Neuron (in vitro differentiated cells): ENCODE results near the gene CCDC167.

Source experiments
- H2AFZ ChIP-seq: one replicate; pipeline ENCODE4 v1.6.1; 2013; ENCODE audit warnings: low read depth, mild to moderate bottlenecking, inconsistent platforms, low read length, moderate library complexity
- H3K27me3 ChIP-seq: one replicate; pipeline ENCODE4 v1.6.1; 2013; ENCODE audit warnings: low read length; ENCODE audit not compliant: insufficient read depth
- H3K36me3 ChIP-seq: one replicate; pipeline ENCODE4 v1.6.1; 2013; ENCODE audit warnings: low read length; ENCODE audit not compliant: insufficient read depth
- H3K4me1 ChIP-seq: one replicate; pipeline ENCODE4 v1.6.1; 2013; ENCODE audit warnings: low read length; ENCODE audit not compliant: insufficient read depth
- H3K4me3 ChIP-seq: 2 replicates; pipeline ENCODE4 v1.5.1; 2013; ENCODE audit warnings: mild to moderate bottlenecking, low read length, moderate library complexity
- H3K9me3 ChIP-seq: one replicate; pipeline ENCODE4 v1.6.1; 2013; ENCODE audit warnings: low read length

The CCDC167 gene

DNA sequence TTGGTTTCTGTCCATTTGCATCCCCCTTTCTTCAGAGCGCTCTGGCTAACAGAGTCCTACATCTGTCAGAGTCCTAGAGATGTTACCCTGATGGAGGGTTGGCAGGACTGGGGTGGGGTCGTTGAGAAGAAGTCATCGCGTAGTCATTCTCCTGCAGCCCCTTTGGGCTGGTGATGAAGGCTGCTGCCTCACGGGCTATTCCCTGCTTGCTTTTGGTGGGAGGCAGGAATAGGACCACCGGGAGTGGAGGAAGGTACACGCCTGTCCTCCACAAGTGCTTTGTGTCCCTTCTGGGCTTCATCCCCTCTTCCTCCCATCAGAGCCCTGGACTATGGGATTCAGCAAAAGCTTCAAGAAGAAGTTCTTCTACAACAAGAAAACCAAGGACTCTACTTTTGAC, 20.9 kb downstream of the CCDC167 start:
- H3K4me3 ChIP-seq: no peak overlapping the region
- H2AFZ ChIP-seq: no peak overlapping the region
- H3K4me1 ChIP-seq: peaks cover 24% of the 10 kb centered on the region
- peaks cover 80% of the 10 kb centered on the region for H3K36me3 ChIP-seq
- no peaks in the 10 kb centered on the region for H3K9me3 ChIP-seq
- H3K27me3 ChIP-seq: no peaks in the 10 kb centered on the region

DNA sequence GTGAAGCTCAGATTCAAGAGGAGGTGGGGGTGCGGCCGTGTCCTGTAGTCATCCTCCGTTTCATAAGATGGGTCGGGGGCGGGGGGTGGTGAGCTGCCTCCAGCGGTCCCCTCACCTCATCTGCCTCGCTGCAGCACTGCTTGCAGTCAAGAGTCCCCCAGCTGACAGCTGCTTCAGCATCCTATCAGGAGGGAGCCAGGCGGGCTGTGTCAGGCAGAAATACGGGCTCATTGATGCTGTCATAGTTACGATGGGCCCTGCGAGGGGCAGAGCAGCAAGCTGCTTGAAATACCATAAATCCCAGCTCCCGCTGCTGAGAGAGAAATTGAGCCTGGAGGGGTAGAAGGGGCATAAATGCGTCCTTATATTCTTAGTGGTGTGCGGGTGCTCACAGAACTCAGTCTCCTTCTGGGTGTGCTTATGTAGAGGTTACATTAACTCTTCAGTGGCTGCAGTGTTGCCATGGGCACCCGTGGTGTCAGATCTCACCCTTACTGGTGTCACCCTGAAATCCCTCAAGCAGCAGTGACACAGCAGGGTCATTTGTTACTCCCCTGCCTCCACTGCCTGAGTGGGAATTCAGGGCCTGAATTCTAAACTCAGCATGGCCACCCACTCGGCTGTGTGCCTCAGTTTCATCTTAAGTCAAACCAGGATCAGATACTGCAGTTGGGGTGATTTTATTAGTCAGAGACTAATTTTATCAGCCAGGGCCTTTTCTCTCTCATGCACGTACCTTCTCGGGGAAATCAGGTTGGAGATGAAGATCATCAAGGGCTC, 21.8 kb downstream of the CCDC167 start:
- H2AFZ ChIP-seq: no peak overlapping the region
- H3K4me1 ChIP-seq: peaks cover 24% of the 10 kb centered on the region
- H3K9me3 ChIP-seq: no peaks in the 10 kb centered on the region
- H3K4me3 ChIP-seq: no peak overlapping the region
- no peaks in the 10 kb centered on the region for H3K27me3 ChIP-seq
- H3K36me3 ChIP-seq: peaks cover 80% of the 10 kb centered on the region

DNA sequence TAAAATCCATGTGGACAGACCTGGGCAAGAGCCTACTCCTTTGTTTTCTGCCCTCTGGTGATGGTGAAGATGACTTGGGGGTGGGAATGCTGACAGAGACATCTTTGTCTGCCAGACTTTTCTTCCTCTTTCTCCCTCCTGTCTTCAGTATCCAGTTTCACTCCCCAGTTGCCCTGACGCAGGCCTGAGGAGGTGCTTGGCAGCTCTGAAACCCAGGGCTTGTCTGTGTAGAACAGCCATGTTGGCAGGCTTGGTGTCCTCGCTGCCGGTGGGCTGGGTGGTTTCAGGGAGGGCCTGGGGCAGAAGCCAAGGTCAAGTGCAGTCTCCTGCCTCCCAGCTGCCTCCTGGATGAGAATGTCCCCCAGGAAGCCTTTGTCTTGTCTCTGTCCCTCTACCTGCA, 22.5 kb downstream of the CCDC167 start:
- Histone ChIP-seq H3K9me3 (no peaks in the 10 kb centered on the region), H3K36me3 (peaks cover 80% of the 10 kb centered on the region), H3K4me1 (peaks cover 19% of the 10 kb centered on the region), H3K27me3 (no peaks in the 10 kb centered on the region), H2AFZ (no peak overlapping the region), H3K4me3 (no peak overlapping the region)

DNA sequence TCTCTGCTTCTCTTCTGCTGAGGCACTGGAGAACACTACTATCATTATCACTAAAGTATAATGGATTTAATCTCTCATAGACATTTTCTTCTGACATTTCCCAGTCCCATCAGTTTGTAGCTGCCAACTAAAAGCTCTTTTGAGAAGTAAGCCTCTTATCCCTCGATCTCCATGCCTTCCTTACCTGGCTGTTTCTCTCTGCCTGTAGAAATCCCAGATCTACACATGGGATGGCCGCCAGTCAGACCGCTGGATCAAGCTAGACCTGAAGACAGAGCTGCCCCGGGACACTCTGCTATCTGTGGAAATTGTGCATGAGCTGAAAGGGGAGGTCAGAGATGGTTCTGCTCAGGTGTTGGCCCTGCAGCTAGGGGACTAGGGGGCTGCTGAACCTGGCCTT, 25.4 kb downstream of the CCDC167 start:
- H3K4me1 ChIP-seq: no peaks in the 10 kb centered on the region
- H3K4me3 ChIP-seq: no peak overlapping the region
- no peaks in the 10 kb centered on the region for H3K27me3 ChIP-seq
- no peak overlapping the region for H2AFZ ChIP-seq
- peaks cover 81% of the 10 kb centered on the region for H3K36me3 ChIP-seq
- H3K9me3 ChIP-seq: no peaks in the 10 kb centered on the region

DNA sequence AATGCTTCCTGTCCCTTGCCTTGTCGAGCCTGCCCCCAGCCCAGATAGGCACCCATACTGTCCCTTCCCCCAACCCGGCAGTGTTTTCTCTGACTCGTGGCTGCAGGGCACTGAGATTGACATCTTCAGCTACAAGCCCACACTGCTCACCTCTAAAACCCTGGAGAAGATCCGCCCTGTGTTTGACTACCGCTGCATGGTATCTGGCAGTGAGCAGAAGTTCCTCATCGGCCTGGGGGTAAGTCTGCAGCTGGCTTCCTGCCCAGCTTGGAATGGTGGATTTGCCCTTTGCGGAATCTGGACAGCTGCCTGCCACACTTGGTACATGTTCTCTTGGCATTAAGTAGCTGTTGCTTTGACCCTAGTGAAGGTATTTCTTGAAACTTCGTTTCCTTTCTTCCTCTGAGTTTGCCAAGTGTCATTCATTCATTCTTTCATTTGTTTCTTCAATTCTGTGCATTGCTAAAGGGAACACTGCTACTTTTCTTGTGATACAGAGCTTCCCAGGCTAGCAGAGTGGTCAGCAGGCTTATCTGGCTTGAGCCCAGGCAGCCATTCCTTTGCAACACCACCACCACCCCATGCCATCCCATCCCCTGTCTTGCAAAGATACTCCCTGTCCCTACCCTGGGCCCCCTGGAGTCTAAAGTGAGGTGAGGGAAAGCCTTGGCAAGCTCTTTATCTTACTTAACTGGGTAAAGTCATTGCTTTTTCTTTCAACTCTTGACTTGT, 26.2 kb downstream of the CCDC167 start:
- Histone ChIP-seq H3K4me3 (no peak overlapping the region), H2AFZ (no peak overlapping the region), H3K4me1 (no peaks in the 10 kb centered on the region), H3K27me3 (no peaks in the 10 kb centered on the region), H3K9me3 (no peaks in the 10 kb centered on the region), H3K36me3 (peaks cover 74% of the 10 kb centered on the region)

DNA sequence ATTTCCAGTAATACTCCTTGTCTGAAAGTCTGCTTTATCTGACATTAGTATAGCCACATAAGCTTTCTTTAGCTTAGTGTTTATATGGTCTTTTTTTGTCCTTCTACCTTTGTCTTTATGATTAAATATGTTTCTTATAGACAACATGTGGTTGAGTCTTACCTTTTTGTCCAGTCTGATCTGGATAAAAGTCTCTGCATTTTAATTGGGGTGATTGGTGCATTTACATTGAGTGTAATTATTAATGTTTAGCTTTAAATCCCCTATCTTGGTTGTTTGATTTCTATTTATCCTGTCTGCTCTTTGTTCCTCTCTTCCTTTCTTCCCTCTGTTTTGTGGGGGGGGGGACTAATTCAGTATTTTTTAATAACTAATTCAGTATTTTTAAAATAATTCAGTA, 32.0 kb downstream of the CCDC167 start:
- Histone ChIP-seq H3K4me3 (no peak overlapping the region), H3K36me3 (peaks cover 34% of the 10 kb centered on the region), H3K27me3 (no peaks in the 10 kb centered on the region), H2AFZ (no peak overlapping the region), H3K4me1 (no peaks in the 10 kb centered on the region), H3K9me3 (peaks cover 8% of the 10 kb centered on the region)

DNA sequence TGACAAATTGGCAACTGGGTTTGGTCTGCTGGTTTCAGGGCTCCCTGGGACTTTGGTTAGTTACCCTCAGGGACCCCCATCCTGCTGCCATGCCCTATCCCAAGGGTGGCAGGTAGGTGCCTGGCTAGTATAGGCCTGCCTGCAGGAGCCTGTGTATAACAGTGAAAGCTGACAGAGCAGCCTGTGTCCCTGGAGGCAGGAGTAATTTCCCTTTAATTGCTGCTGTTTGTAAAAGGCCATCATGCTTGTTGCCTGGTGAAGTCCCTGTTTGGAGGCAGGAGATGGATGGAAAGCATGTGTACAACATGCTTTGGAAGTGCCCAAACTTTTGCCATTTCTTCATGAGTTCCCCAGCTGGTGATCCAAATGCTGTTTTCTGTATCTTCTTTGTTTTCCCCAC, 36.6 kb downstream of the CCDC167 start:
- Histone ChIP-seq H3K27me3 (no peaks in the 10 kb centered on the region), H3K4me3 (no peak overlapping the region), H3K36me3 (peaks cover 54% of the 10 kb centered on the region), H3K9me3 (peaks cover 8% of the 10 kb centered on the region), H2AFZ (no peak overlapping the region), H3K4me1 (peaks cover 3% of the 10 kb centered on the region)

DNA sequence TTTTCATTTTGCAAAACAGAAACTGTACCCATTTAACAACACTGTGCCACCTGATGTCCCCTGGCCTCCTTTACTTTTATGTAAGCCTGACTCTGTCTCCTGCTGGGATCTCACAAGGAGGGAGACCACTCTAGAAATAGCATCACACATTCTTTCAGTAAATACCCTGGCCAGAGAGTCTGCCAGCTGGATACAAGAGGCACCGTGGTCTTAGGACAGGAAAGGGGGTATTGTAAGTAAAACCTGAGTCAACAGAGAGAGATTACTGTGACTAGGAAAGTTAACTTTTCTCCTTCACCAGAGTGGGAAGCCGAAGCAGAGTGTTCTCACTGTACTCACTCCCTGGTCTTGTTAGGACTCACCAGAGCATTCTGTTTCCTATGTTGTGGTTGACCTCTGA, 38.9 kb downstream of the CCDC167 start:
- Histone ChIP-seq H3K4me1 (peaks cover 3% of the 10 kb centered on the region), H2AFZ (no peak overlapping the region), H3K36me3 (peaks cover 63% of the 10 kb centered on the region), H3K9me3 (peaks cover 2% of the 10 kb centered on the region), H3K4me3 (no peak overlapping the region), H3K27me3 (no peaks in the 10 kb centered on the region)

DNA sequence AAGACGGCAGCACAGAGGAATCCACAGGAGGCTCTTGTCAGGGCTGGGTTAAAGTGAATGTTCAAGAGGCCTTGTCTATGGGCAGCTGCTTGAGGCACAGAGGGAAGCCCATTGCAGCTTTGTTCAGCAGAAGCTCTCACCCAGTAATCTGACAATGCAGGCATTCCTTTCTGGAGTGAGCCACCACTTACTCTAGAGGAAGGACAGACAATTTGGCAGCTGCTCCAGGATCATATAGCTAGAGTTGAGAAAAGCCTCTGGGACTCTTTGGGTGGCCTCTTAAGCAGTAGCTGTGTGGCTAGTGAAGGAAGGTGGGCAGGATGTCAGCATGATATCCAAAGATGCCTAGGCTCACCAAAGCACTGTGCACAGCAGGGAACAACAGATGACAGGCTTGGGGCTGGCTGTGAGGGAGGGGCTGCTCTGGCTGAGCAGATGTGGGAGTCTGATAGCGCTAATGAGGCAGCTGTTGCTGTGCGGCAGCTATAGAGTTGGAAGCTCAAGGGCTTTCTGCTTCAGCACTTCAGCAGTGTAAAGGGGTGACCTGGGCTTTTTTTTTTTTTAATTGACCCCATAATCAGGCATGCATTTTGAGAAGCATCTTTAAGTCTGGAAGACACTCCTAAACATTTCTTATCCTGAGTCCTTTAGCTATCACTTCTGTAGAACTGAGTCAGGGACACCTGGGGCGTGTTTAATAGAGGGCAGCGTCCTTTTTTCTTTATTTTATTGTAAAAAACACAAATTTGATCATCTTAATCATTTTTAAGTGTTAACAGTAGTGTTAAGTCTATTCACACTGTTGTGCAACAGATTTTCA, 39.5 kb downstream of the CCDC167 start:
- no peak overlapping the region for H2AFZ ChIP-seq
- peaks cover 67% of the 10 kb centered on the region for H3K36me3 ChIP-seq
- no peaks in the 10 kb centered on the region for H3K27me3 ChIP-seq
- peaks cover 3% of the 10 kb centered on the region for H3K4me1 ChIP-seq
- no peak overlapping the region for H3K4me3 ChIP-seq
- H3K9me3 ChIP-seq: no peaks in the 10 kb centered on the region

DNA sequence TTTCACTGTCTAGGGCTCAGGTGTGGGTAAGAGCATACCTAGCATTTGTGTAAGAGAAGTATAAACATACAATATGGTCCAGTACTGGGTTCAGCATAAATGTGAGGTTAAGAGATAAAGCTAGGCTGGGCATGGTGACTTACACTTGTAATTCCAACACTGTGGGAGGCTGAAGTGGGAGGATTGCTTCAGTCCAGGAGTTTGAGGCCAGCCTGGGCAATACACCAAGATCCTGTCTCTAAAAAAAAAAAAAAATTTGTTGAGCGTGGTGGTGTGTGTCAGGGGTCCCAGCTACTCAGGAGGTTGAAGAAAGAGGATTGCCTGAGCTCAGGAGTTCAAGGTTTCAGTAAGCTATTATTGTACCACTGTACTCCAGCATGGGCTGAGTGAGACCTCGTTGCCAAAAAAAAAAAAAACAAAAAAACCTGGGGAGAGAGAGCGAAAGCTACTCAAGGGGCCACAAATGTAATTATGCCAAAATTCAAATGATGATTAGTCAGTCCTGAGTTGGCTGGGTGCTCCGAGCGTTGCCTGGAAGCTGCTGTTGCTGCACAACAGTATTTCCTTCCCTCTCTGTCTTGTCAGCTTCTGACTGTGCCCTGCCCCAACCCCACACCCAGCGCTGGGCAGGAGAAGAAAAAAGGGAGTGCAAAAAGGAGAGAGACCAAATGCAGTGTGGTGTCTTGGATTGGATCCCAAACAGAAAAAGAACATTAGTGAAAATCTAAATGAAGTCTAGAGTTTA, 42.7 kb downstream of the CCDC167 start:
- peaks cover 3% of the 10 kb centered on the region for H3K4me1 ChIP-seq
- H2AFZ ChIP-seq: no peak overlapping the region
- peaks cover 68% of the 10 kb centered on the region for H3K36me3 ChIP-seq
- no peaks in the 10 kb centered on the region for H3K27me3 ChIP-seq
- H3K4me3 ChIP-seq: no peak overlapping the region
- H3K9me3 ChIP-seq: no peaks in the 10 kb centered on the region

DNA sequence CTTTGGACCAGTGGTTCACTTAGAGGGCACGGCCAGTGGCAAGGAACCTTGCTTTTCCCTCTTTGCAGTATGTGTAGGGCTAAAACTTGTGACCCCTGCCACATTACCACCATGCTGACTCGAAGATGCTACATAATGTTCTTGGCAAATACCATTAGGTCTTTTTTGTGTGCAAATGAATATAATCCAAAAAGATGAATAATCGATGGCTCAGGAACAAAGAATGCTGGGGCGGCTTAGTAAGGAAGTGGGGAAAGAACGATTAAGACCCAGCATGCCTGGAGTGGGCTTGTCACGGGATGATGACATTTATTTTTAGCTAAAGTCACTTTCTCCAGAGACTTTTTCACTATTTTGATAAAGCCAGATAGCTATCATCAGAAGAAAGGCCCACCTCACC, 43.6 kb downstream of the CCDC167 start:
- Histone ChIP-seq H3K4me1 (peaks cover 3% of the 10 kb centered on the region), H3K27me3 (no peaks in the 10 kb centered on the region), H3K36me3 (peaks cover 68% of the 10 kb centered on the region), H2AFZ (no peak overlapping the region), H3K4me3 (no peak overlapping the region), H3K9me3 (no peaks in the 10 kb centered on the region)

DNA sequence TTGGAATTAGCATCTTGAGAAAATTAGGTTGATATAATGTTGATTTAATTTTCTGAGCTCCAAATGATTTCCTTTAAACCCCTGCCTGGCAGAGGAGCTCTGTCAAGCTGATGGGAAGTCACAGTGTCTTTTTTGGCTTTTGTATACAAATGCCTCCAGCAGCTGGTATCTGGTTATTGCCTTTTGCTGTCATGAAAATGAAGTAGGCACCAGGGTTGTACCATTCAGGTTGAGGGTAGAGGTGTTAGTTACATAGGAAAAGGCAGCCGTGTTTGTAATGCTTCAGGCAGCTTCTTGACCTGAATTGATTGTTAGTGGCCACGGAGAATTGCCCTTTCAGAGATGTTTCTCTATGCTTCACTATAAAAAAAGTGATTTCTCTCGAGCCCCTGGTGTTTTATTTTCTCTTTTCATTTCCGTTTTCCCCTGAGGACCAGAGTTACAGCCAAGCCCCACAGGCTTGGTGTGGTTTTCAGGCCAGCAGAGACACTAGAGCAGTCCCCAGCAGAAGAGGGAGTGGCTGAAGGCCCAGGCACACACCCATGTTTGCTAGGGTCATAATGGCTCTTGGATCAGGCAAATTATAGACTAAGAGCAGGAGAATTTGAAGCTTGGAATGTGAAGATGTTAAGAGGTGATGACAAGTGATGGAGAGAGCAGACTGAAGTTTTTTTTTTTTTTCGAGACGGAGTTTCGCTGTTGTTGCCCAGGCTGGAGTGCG, 45.1 kb downstream of the CCDC167 start:
- Histone ChIP-seq H3K9me3 (no peaks in the 10 kb centered on the region), H3K36me3 (peaks cover 68% of the 10 kb centered on the region), H3K4me3 (no peak overlapping the region), H3K4me1 (no peaks in the 10 kb centered on the region), H2AFZ (no peak overlapping the region), H3K27me3 (no peaks in the 10 kb centered on the region)
